Neuron (in vitro differentiated cells): ENCODE data around the gene NDUFA13.

ENCODE experiments used
- H2AFZ ChIP-seq: one replicate; pipeline ENCODE4 v1.6.1; 2013; ENCODE audit warnings: low read depth, mild to moderate bottlenecking, inconsistent platforms, low read length, moderate library complexity
- H3K27me3 ChIP-seq: one replicate; pipeline ENCODE4 v1.6.1; 2013; ENCODE audit warnings: low read length; ENCODE audit not compliant: insufficient read depth
- H3K36me3 ChIP-seq: one replicate; pipeline ENCODE4 v1.6.1; 2013; ENCODE audit warnings: low read length; ENCODE audit not compliant: insufficient read depth
- H3K4me1 ChIP-seq: one replicate; pipeline ENCODE4 v1.6.1; 2013; ENCODE audit warnings: low read length; ENCODE audit not compliant: insufficient read depth
- H3K4me3 ChIP-seq: 2 replicates; pipeline ENCODE4 v1.5.1; 2013; ENCODE audit warnings: mild to moderate bottlenecking, low read length, moderate library complexity
- H3K9me3 ChIP-seq: one replicate; pipeline ENCODE4 v1.6.1; 2013; ENCODE audit warnings: low read length

The NDUFA13 gene

GRCh38 chr19:19508217-19508616, 7.8 kb upstream of the NDUFA13 start:
- Histone ChIP-seq H2AFZ (no peak overlapping the region), H3K4me3 (no peak overlapping the region), H3K27me3 (no peaks in the 10 kb centered on the region), H3K9me3 (no peaks in the 10 kb centered on the region), H3K36me3 (peaks cover 48% of the 10 kb centered on the region), H3K4me1 (peaks cover 3% of the 10 kb centered on the region)

- Histone ChIP-seq H3K4me3 (no peak overlapping the region), H3K36me3 (peaks cover 28% of the 10 kb centered on the region), H3K4me1 (peaks cover 6% of the 10 kb centered on the region), H3K27me3 (no peaks in the 10 kb centered on the region), H3K9me3 (peaks cover 3% of the 10 kb centered on the region), H2AFZ (no peak overlapping the region)
These were observed 5.6 kb upstream of the NDUFA13 start for GRCh38 chr19:19510432-19510831.

GRCh38 chr19:19513682-19514081, 2.3 kb upstream of the NDUFA13 start:
- H3K27me3 ChIP-seq, result no peaks in the 10 kb centered on the region
- H3K4me1 ChIP-seq, result peaks cover 14% of the 10 kb centered on the region
- no peak overlapping the region for H2AFZ ChIP-seq
- no peak overlapping the region for H3K4me3 ChIP-seq
- H3K36me3 ChIP-seq, result peaks cover 5% of the 10 kb centered on the region
- H3K9me3 ChIP-seq, result peaks cover 3% of the 10 kb centered on the region

- no peaks in the 10 kb centered on the region for H3K27me3 ChIP-seq
- peaks cover 12% of the 10 kb centered on the region for H3K4me1 ChIP-seq
- H3K4me3 ChIP-seq, result no peak overlapping the region
- no peak overlapping the region for H2AFZ ChIP-seq
- peaks cover 7% of the 10 kb centered on the region for H3K36me3 ChIP-seq
- peaks cover 3% of the 10 kb centered on the region for H3K9me3 ChIP-seq
These were observed 1.8 kb upstream of the NDUFA13 start for GRCh38 chr19:19514215-19514657.

- no peaks in the 10 kb centered on the region for H3K27me3 ChIP-seq
These were observed 964 bp upstream of the NDUFA13 start, which contains the start of gene TSSK6 for GRCh38 chr19:19514881-19515641. TSSK6 (minus strand) TSS chr19:19515548; CDS start chr19:19515427, 121 bp downstream.

GRCh38 chr19:19517235-19517619, 1.2 kb downstream of the NDUFA13 start:
- Histone ChIP-seq H3K4me3 (peak overlapping the region; percentile 94), H3K27me3 (no peaks in the 10 kb centered on the region), H2AFZ (no peak overlapping the region), H3K4me1 (peaks cover 12% of the 10 kb centered on the region), H3K36me3 (peaks cover 23% of the 10 kb centered on the region), H3K9me3 (peaks cover 6% of the 10 kb centered on the region)

More at GRCh38 chr19:19514881-19515641, 964 bp upstream of the NDUFA13 start, which contains the start of gene TSSK6:
- Histone ChIP-seq H3K36me3 (peaks cover 15% of the 10 kb centered on the region), H3K4me1 (peaks cover 12% of the 10 kb centered on the region), H3K4me3 (peak within 1 kb of the TSS; percentile 94), H3K9me3 (peaks cover 6% of the 10 kb centered on the region), H2AFZ (peak within 1 kb of the TSS; percentile 75)

GRCh38 chr19:19520989-19521388, 5.0 kb downstream of the NDUFA13 start:
- no peak overlapping the region for H3K4me3 ChIP-seq
- peaks cover 3% of the 10 kb centered on the region for H3K9me3 ChIP-seq
- H2AFZ ChIP-seq, result no peak overlapping the region
- H3K4me1 ChIP-seq, result peaks cover 13% of the 10 kb centered on the region
- peaks cover 42% of the 10 kb centered on the region for H3K36me3 ChIP-seq
- no peaks in the 10 kb centered on the region for H3K27me3 ChIP-seq

GRCh38 chr19:19523177-19523576, 7.2 kb downstream of the NDUFA13 start:
- no peak overlapping the region for H3K4me3 ChIP-seq
- H3K27me3 ChIP-seq, result no peaks in the 10 kb centered on the region
- peaks cover 3% of the 10 kb centered on the region for H3K9me3 ChIP-seq
- H3K4me1 ChIP-seq, result peaks cover 16% of the 10 kb centered on the region
- H3K36me3 ChIP-seq, result peaks cover 54% of the 10 kb centered on the region
- H2AFZ ChIP-seq, result no peak overlapping the region

- H3K9me3 ChIP-seq, result peaks cover 3% of the 10 kb centered on the region
- H2AFZ ChIP-seq, result no peak overlapping the region
- H3K4me3 ChIP-seq, result no peak overlapping the region
- peaks cover 16% of the 10 kb centered on the region for H3K4me1 ChIP-seq
- no peaks in the 10 kb centered on the region for H3K27me3 ChIP-seq
- peaks cover 60% of the 10 kb centered on the region for H3K36me3 ChIP-seq
These were observed 8.0 kb downstream of the NDUFA13 start for GRCh38 chr19:19524053-19524452.

- Histone ChIP-seq H3K27me3 (no peaks in the 10 kb centered on the region), H3K4me1 (peaks cover 16% of the 10 kb centered on the region), H3K4me3 (no peak overlapping the region), H2AFZ (no peak overlapping the region), H3K9me3 (no peaks in the 10 kb centered on the region), H3K36me3 (peaks cover 53% of the 10 kb centered on the region)
These were observed 9.8 kb downstream of the NDUFA13 start for GRCh38 chr19:19525611-19526380.

- Histone ChIP-seq H2AFZ (no peak overlapping the region), H3K9me3 (no peaks in the 10 kb centered on the region), H3K36me3 (peaks cover 55% of the 10 kb centered on the region)
These were observed 10.8 kb downstream of the NDUFA13 start for GRCh38 chr19:19526581-19527370.

GRCh38 chr19:19527371-19527656, 11.3 kb downstream of the NDUFA13 start:
- no peaks in the 10 kb centered on the region for H3K27me3 ChIP-seq
- no peaks in the 10 kb centered on the region for H3K9me3 ChIP-seq
- no peak overlapping the region for H3K4me3 ChIP-seq
- no peak overlapping the region for H2AFZ ChIP-seq
- H3K36me3 ChIP-seq, result peaks cover 58% of the 10 kb centered on the region
- peaks cover 16% of the 10 kb centered on the region for H3K4me1 ChIP-seq

More at GRCh38 chr19:19526581-19527370, 10.8 kb downstream of the NDUFA13 start:
- Histone ChIP-seq H3K4me1 (peaks cover 16% of the 10 kb centered on the region), H3K4me3 (no peak overlapping the region), H3K27me3 (no peaks in the 10 kb centered on the region)
